D721Med (cell line): ENCODE measurements around the gene TET3.

ENCODE experiments used
- DNase-seq: peaks from one replicate; pipeline ENCODE4 v3.0.0; 2011; ENCODE audit warnings: low spot score; ENCODE audit not compliant: insufficient read length
- FAIRE-seq: peaks from 2 replicates; lab custom pipeline; 2011; peaks lifted over from hg19 to GRCh38; lab: Jason Lieb, UNC
- CTCF ChIP-seq: IDR thresholded peaks from 2 replicates; pipeline ENCODE4 v1.5.1; 2012; ENCODE audit warnings: mild to moderate bottlenecking, control low read depth; ENCODE audit not compliant: insufficient read depth; ENCODE audit errors: missing control alignments

TET3 gene

GRCh38 chr2:73972846-73973245 is 11.9 kb upstream of the TET3 start:
- TF ChIP-seq CTCF: no peak
- FAIRE-seq (no peak), DNase-seq (no peak)

GRCh38 chr2:73975731-73976130 is 9.0 kb upstream of the TET3 start:
- no peak for TF ChIP-seq CTCF
- no peak for FAIRE-seq
- no peak for DNase-seq

GRCh38 chr2:73976803-73977202 is 7.9 kb upstream of the TET3 start:
- no peak for FAIRE-seq
- no peak for DNase-seq
- no peak for TF ChIP-seq CTCF

- no peak for TF ChIP-seq CTCF
- no peak for DNase-seq
- FAIRE-seq: no peak
Observed at GRCh38 chr2:73977466-73977865, 7.2 kb upstream of the TET3 start.

- no peak for TF ChIP-seq CTCF
- FAIRE-seq (no peak), DNase-seq (no peak)
Observed at GRCh38 chr2:73979021-73979420, 5.7 kb upstream of the TET3 start.

GRCh38 chr2:73979686-73980085 is 5.0 kb upstream of the TET3 start:
- FAIRE-seq (no peak), DNase-seq (no peak)
- no peak for TF ChIP-seq CTCF

- DNase-seq (no peak), FAIRE-seq (no peak)
- no peak for TF ChIP-seq CTCF
Observed at GRCh38 chr2:73980566-73980965, 4.1 kb upstream of the TET3 start.
